CD4-positive, alpha-beta T cell (primary cell): ENCODE measurements around the gene SIN3B. TPM values are rescaled to one million over a fixed set of nuclear protein-coding genes. Genes with fewer than 3 reads are reported as not detected.

Experiments
- ATAC-seq: fragments of 200-7000 bp; cut with Tn5 transposase; one replicate; pipeline ENCODE4 v1.10.0; 2022; ENCODE audit warnings: mild to moderate bottlenecking; ENCODE audit not compliant: poor library complexity
- CTCF ChIA-PET: fragments of 350-600 bp; sonication (Branson Sonifier 250); formaldehyde crosslinking; loops from one replicate; lab custom pipeline; 2021; ENCODE audit warnings: antibody characterized with exemption, inconsistent platforms; lab: Charles Lee
- POLR2A ChIA-PET: fragments of 350-600 bp; sonication (Branson Sonifier 250); formaldehyde crosslinking; loops from one replicate; lab custom pipeline; 2021; ENCODE audit warnings: antibody characterized with exemption, inconsistent platforms; lab: Charles Lee
- DNase-seq, 14 experiments: peaks; one replicate each; pipeline ENCODE4 v3.0.0-alpha.2; 2013 to 2020; ENCODE audit warnings: mixed read lengths in 2 of 14
- H3K27ac ChIP-seq, 2 donors: one replicate each; pipeline versions ENCODE4 v1.5.1 to v1.7.0; 2013; ENCODE audit warnings: low read length in 2 of 2, low read depth in 1 of 2, mild to moderate bottlenecking in 1 of 2
- H3K27me3 ChIP-seq, 2 experiments: 1 replicate in 1 of 2; 2 replicates in 1 of 2; pipeline versions ENCODE4 v1.6.1 to v1.7.0; 2013; ENCODE audit warnings: low read length in 2 of 2, control low read depth in 1 of 2, mild to moderate bottlenecking in 1 of 2, moderate library complexity in 1 of 2; ENCODE audit not compliant: insufficient read depth in 2 of 2, control insufficient read depth in 1 of 2
- H3K36me3 ChIP-seq: one replicate; pipeline ENCODE4 v1.6.1; 2013; ENCODE audit warnings: low read length, control low read depth; ENCODE audit not compliant: insufficient read depth
- H3K4me1 ChIP-seq: one replicate; pipeline ENCODE4 v1.6.1; 2013; ENCODE audit warnings: low read length, control low read depth; ENCODE audit not compliant: insufficient read depth
- H3K4me3 ChIP-seq: one replicate; pipeline ENCODE4 v1.5.1; 2013; ENCODE audit warnings: mild to moderate bottlenecking, low read length, moderate library complexity
- H3K9me3 ChIP-seq, 2 experiments: 1 replicate in 1 of 2; 2 replicates in 1 of 2; pipeline versions ENCODE4 v1.6.1 to v1.7.0; 2013; ENCODE audit warnings: low read length in 2 of 2, mild to moderate bottlenecking in 2 of 2, control low read depth in 1 of 2, moderate library complexity in 1 of 2; ENCODE audit not compliant: control insufficient read depth in 1 of 2, insufficient read depth in 1 of 2
- H3K27ac Mint-ChIP-seq: one replicate; pipeline ENCODE4 v1.8.0; 2020; ENCODE audit warnings: mixed read lengths
- H3K27me3 Mint-ChIP-seq: one replicate; pipeline ENCODE4 v1.8.0; 2021; ENCODE audit warnings: mixed read lengths
- H3K36me3 Mint-ChIP-seq: one replicate; pipeline ENCODE4 v1.8.0; 2021; ENCODE audit warnings: low read depth, mixed read lengths
- H3K4me1 Mint-ChIP-seq: one replicate; pipeline ENCODE4 v1.8.0; 2021; ENCODE audit warnings: low read depth, mixed read lengths
- H3K4me3 Mint-ChIP-seq: one replicate; pipeline ENCODE4 v1.8.0; 2020; ENCODE audit warnings: mild to moderate bottlenecking, mixed read lengths
- H3K9me3 Mint-ChIP-seq: one replicate; pipeline ENCODE4 v1.8.0; 2020; ENCODE audit warnings: mixed read lengths
- intact Hi-C, 2 experiments: fragments of 100-400 bp; cut with DNase I in 1 of 2; cut with micrococcal nuclease in 1 of 2; formaldehyde crosslinking; loops; one replicate each; pipeline versions ENCODE4 v1.15.1 to v1.9.0; 2023 to 2025; cut with DNase I, micrococcal nuclease
- total RNA-seq, 174 experiments: library from RNA in 2 of 174; stranded (reverse) in 2 of 174; gene quantifications; one replicate each; pipeline ENCODE4 v1.2.3 and lab custom pipeline; 2021 to 2026
- TF ChIP-seq, protein P1 (sequence below): fragments of 200-600 bp; IDR thresholded peaks from one replicate; pipeline ENCODE4 v1.8.0; 2022; ENCODE audit warnings: antibody characterized with exemption, mild to moderate bottlenecking

Gene SIN3B
- total RNA-seq, 2 experiments from 2014 or later, result 52.4 to 53.7 TPM

- ChIA-PET CTCF (interaction anchor here (0.6 to 1.7 kb wide), 2 partner anchors 141 to 566 kb away, joined by 4 to 6 read pairs; no protein-coding TSS in a partner anchor), POLR2A (no interaction called here)
- H3K4me1 ChIP-seq, result no peaks in the 10 kb centered on the region
- no peak overlapping the region for H3K27ac ChIP-seq
- H3K27me3 ChIP-seq, result peaks cover 0 to 3% of the 10 kb centered on the region in 2 experiments
- ATAC-seq (no peak), DNase-seq (no peak)
- no peaks in the 10 kb centered on the region for H3K36me3 ChIP-seq
- intact Hi-C loops, result no loop called here
- no peak overlapping the region for H3K4me3 Mint-ChIP-seq
- H3K27me3 Mint-ChIP-seq, result peaks cover 6% of the 10 kb centered on the region
- H3K27ac Mint-ChIP-seq, result no peak overlapping the region
- no peaks in the 10 kb centered on the region for H3K4me1 Mint-ChIP-seq
- TF ChIP-seq, protein P1, sequence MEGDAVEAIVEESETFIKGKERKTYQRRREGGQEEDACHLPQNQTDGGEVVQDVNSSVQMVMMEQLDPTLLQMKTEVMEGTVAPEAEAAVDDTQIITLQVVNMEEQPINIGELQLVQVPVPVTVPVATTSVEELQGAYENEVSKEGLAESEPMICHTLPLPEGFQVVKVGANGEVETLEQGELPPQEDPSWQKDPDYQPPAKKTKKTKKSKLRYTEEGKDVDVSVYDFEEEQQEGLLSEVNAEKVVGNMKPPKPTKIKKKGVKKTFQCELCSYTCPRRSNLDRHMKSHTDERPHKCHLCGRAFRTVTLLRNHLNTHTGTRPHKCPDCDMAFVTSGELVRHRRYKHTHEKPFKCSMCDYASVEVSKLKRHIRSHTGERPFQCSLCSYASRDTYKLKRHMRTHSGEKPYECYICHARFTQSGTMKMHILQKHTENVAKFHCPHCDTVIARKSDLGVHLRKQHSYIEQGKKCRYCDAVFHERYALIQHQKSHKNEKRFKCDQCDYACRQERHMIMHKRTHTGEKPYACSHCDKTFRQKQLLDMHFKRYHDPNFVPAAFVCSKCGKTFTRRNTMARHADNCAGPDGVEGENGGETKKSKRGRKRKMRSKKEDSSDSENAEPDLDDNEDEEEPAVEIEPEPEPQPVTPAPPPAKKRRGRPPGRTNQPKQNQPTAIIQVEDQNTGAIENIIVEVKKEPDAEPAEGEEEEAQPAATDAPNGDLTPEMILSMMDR, result no peak
- no peak overlapping the region for H3K4me3 ChIP-seq
- H3K9me3 ChIP-seq, result peaks cover 32 to 34% of the 10 kb centered on the region in 2 experiments
- H3K36me3 Mint-ChIP-seq, result no peaks in the 10 kb centered on the region
- H3K9me3 Mint-ChIP-seq, result peaks cover 12% of the 10 kb centered on the region
Measured at GRCh38 chr19:16911046-16911445, 81.8 kb downstream of the SIN3B start.

- Mint-ChIP-seq H3K27ac (no peak overlapping the region), H3K4me3 (no peak overlapping the region), H3K36me3 (no peaks in the 10 kb centered on the region), H3K27me3 (peaks cover 14% of the 10 kb centered on the region), H3K4me1 (no peaks in the 10 kb centered on the region), H3K9me3 (peaks cover 12% of the 10 kb centered on the region)
- intact Hi-C loops, result no loop called here
- ChIA-PET CTCF (no interaction called here), POLR2A (no interaction called here)
- peaks cover 0 to 3% of the 10 kb centered on the region in 2 experiments for H3K27me3 ChIP-seq
- peaks cover 32 to 34% of the 10 kb centered on the region in 2 experiments for H3K9me3 ChIP-seq
- no peak overlapping the region for H3K4me3 ChIP-seq
- ATAC-seq (no peak), DNase-seq (no peak)
- TF ChIP-seq, protein P1, result no peak
- no peak overlapping the region for H3K27ac ChIP-seq
- no peaks in the 10 kb centered on the region for H3K4me1 ChIP-seq
- H3K36me3 ChIP-seq, result no peaks in the 10 kb centered on the region
Measured at GRCh38 chr19:16912780-16913179, 83.6 kb downstream of the SIN3B start.

GRCh38 chr19:16914421-16914820, 85.2 kb downstream of the SIN3B start:
- Mint-ChIP-seq H3K9me3 (peaks cover 12% of the 10 kb centered on the region), H3K4me3 (no peak overlapping the region), H3K4me1 (no peaks in the 10 kb centered on the region), H3K27ac (no peak overlapping the region), H3K27me3 (peaks cover 18% of the 10 kb centered on the region), H3K36me3 (no peaks in the 10 kb centered on the region)
- Histone ChIP-seq H3K4me3 (no peak overlapping the region), H3K27me3 (peaks cover 0 to 3% of the 10 kb centered on the region in 2 experiments), H3K9me3 (peaks cover 32 to 34% of the 10 kb centered on the region in 2 experiments), H3K27ac (no peak overlapping the region), H3K36me3 (no peaks in the 10 kb centered on the region), H3K4me1 (no peaks in the 10 kb centered on the region)
- DNase-seq (no peak), ATAC-seq (no peak)
- POLR2A ChIA-PET, result no interaction called here
- intact Hi-C loops, result no loop called here
- CTCF ChIA-PET, result no interaction called here
- TF ChIP-seq, protein P1, result no peak
